ENCODE results near the gene RBM22. TPM values are rescaled to one million over a fixed set of nuclear protein-coding genes. Genes with fewer than 3 reads are reported as not detected.

The RBM22 gene
- total and polyA plus RNA-seq, 2 experiments from 2014 or later, result 32.9 to 42.6 TPM

- H3K27me3 ChIP-seq, result no peaks in the 10 kb centered on the region
- H3K9me3 ChIP-seq (ENCODE audit: low read depth), result no peaks in the 10 kb centered on the region
- TF ChIP-seq, protein P1, sequence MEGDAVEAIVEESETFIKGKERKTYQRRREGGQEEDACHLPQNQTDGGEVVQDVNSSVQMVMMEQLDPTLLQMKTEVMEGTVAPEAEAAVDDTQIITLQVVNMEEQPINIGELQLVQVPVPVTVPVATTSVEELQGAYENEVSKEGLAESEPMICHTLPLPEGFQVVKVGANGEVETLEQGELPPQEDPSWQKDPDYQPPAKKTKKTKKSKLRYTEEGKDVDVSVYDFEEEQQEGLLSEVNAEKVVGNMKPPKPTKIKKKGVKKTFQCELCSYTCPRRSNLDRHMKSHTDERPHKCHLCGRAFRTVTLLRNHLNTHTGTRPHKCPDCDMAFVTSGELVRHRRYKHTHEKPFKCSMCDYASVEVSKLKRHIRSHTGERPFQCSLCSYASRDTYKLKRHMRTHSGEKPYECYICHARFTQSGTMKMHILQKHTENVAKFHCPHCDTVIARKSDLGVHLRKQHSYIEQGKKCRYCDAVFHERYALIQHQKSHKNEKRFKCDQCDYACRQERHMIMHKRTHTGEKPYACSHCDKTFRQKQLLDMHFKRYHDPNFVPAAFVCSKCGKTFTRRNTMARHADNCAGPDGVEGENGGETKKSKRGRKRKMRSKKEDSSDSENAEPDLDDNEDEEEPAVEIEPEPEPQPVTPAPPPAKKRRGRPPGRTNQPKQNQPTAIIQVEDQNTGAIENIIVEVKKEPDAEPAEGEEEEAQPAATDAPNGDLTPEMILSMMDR (IDR thresholded peaks at IDR 0.05; ENCODE audit: poor library complexity), result no peak
- no peak for TF ChIP-seq EZH2 (IDR thresholded peaks at IDR 0.05; ENCODE audit: borderline replicate concordance)
- no peak for TF ChIP-seq EZH2phosphoT487 (IDR thresholded peaks at IDR 0.05; ENCODE audit: low read depth, severe bottlenecking, unreplicated experiment)
- 85% methylated on average over 6 of the region's 6 CpGs for WGBS (ENCODE audit: low lambda C conversion rate, missing lambda C conversion rate)
- no peaks in the 10 kb centered on the region for H3K9me2 ChIP-seq (replicated peaks; ENCODE audit: insufficient read depth)
- H3K79me2 ChIP-seq, result no peaks in the 10 kb centered on the region
- no peaks in the 10 kb centered on the region for H4K20me1 ChIP-seq (ENCODE audit: insufficient read depth, poor library complexity, severe bottlenecking)
- no peaks in the 10 kb centered on the region for H3K4me1 ChIP-seq (ENCODE audit: insufficient read depth)
- no peak overlapping the region for H3K27ac ChIP-seq
- no peak for DNase-seq (ENCODE audit: low spot score)
- no peak overlapping the region for H3K4me2 ChIP-seq
- H3K36me3 ChIP-seq (replicated peaks; ENCODE audit: insufficient read depth, low read depth), result no peaks in the 10 kb centered on the region
- H2AFZ ChIP-seq, result no peak overlapping the region
- no peak overlapping the region for H3K4me3 ChIP-seq
These were observed 10.1 kb downstream of the RBM22 start for GRCh38 chr5:150690760-150691159.

DNA sequence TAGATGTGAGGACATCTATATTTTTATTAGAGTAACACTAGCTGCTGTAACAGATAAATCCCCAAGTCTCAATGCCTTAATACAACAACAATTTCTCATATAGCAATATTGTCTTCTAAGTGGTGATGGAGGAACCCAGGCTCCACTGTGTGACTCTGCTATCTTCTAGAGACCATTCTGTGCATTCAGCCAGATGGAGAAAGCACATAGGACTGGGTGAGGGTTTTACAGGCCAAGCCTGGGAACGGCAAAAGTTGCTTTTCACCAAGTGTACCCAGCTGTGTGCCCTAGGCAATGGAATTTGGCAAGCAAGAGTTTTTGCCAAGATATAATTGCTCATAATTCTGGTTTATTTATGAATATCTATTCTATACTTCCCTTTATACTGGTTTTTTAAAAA, 11.7 kb downstream of the RBM22 start:
- no peaks in the 10 kb centered on the region for H4K20me1 ChIP-seq (ENCODE audit: insufficient read depth, poor library complexity, severe bottlenecking)
- H3K9me2 ChIP-seq (replicated peaks; ENCODE audit: insufficient read depth), result no peaks in the 10 kb centered on the region
- TF ChIP-seq EZH2phosphoT487 (IDR thresholded peaks at IDR 0.05; ENCODE audit: low read depth, severe bottlenecking, unreplicated experiment) (no peak), EZH2 (IDR thresholded peaks at IDR 0.05; ENCODE audit: borderline replicate concordance) (no peak)
- TF ChIP-seq, protein P1 (IDR thresholded peaks at IDR 0.05; ENCODE audit: poor library complexity), result no peak
- H3K4me2 ChIP-seq, result no peak overlapping the region
- no peaks in the 10 kb centered on the region for H3K36me3 ChIP-seq (replicated peaks; ENCODE audit: insufficient read depth, low read depth)
- H3K4me1 ChIP-seq (ENCODE audit: insufficient read depth), result no peaks in the 10 kb centered on the region
- no peaks in the 10 kb centered on the region for H3K9me3 ChIP-seq (ENCODE audit: low read depth)
- H3K4me3 ChIP-seq, result no peak overlapping the region
- no peak for DNase-seq (ENCODE audit: low spot score)
- H2AFZ ChIP-seq, result no peak overlapping the region
- H3K79me2 ChIP-seq, result no peaks in the 10 kb centered on the region
- H3K27me3 ChIP-seq, result no peaks in the 10 kb centered on the region
- 93% methylated on average over 1 of the region's 1 CpG for WGBS (ENCODE audit: low lambda C conversion rate, missing lambda C conversion rate)
- no peak overlapping the region for H3K27ac ChIP-seq

GRCh38 chr5:150676578-150676977, 24.3 kb downstream of the RBM22 start:
- H3K9me2 ChIP-seq (replicated peaks; ENCODE audit: insufficient read depth), result no peaks in the 10 kb centered on the region
- no peaks in the 10 kb centered on the region for H4K20me1 ChIP-seq (ENCODE audit: insufficient read depth, poor library complexity, severe bottlenecking)
- no peak overlapping the region for H2AFZ ChIP-seq
- no peak overlapping the region for H3K4me3 ChIP-seq
- H3K79me2 ChIP-seq, result no peaks in the 10 kb centered on the region
- peaks cover 5% of the 10 kb centered on the region for H3K27me3 ChIP-seq
- H3K4me1 ChIP-seq (ENCODE audit: insufficient read depth), result peaks cover 8% of the 10 kb centered on the region
- no peaks in the 10 kb centered on the region for H3K36me3 ChIP-seq (replicated peaks; ENCODE audit: insufficient read depth, low read depth)
- no peak overlapping the region for H3K4me2 ChIP-seq
- no peak for TF ChIP-seq EZH2 (IDR thresholded peaks at IDR 0.05; ENCODE audit: borderline replicate concordance)
- no peak for TF ChIP-seq EZH2phosphoT487 (IDR thresholded peaks at IDR 0.05; ENCODE audit: low read depth, severe bottlenecking, unreplicated experiment)
- TF ChIP-seq, protein P1 (IDR thresholded peaks at IDR 0.05; ENCODE audit: poor library complexity), result no peak
- no peak for DNase-seq (ENCODE audit: low spot score)
- H3K27ac ChIP-seq, result no peak overlapping the region
- H3K9me3 ChIP-seq (ENCODE audit: low read depth), result no peaks in the 10 kb centered on the region
- WGBS (ENCODE audit: low lambda C conversion rate, missing lambda C conversion rate), result 94% methylated on average over 9 of the region's 9 CpGs

- DNase-seq (ENCODE audit: low spot score), result no peak
- Histone ChIP-seq H2AFZ (no peak overlapping the region), H3K4me1 (ENCODE audit: insufficient read depth) (peaks cover 8% of the 10 kb centered on the region), H3K27me3 (peaks cover 17% of the 10 kb centered on the region), H3K27ac (peak overlapping the region; percentile 71), H3K9me3 (ENCODE audit: low read depth) (no peaks in the 10 kb centered on the region), H3K79me2 (no peaks in the 10 kb centered on the region), H3K4me2 (no peak overlapping the region), H3K36me3 (replicated peaks; ENCODE audit: insufficient read depth, low read depth) (no peaks in the 10 kb centered on the region), H3K9me2 (replicated peaks; ENCODE audit: insufficient read depth) (no peaks in the 10 kb centered on the region), H3K4me3 (no peak overlapping the region), H4K20me1 (ENCODE audit: insufficient read depth, poor library complexity, severe bottlenecking) (no peaks in the 10 kb centered on the region)
- WGBS (ENCODE audit: low lambda C conversion rate, missing lambda C conversion rate), result 94% methylated on average over 6 of the region's 6 CpGs
- TF ChIP-seq EZH2 (IDR thresholded peaks at IDR 0.05; ENCODE audit: borderline replicate concordance), result no peak
- TF ChIP-seq EZH2phosphoT487 (IDR thresholded peaks at IDR 0.05; ENCODE audit: low read depth, severe bottlenecking, unreplicated experiment), result no peak
These were observed 25.8 kb downstream of the RBM22 start for GRCh38 chr5:150675069-150675468.
